Stimulated activated CD8-positive, alpha-beta memory T cell treated with anti-CD3 and anti-CD28 coated beads, Interleukin-4, amount 100 ng/mL, for 1 hour (primary cell): Measurements from ENCODE around the gene KCMF1.
"Not testable (repeated sequence)": the region's sequence is repeated elsewhere in the genome, so short reads cannot be mapped to it uniquely, and the experiment has no call there.

Experiments used
- DNase-seq, 2 donors: peaks; one replicate each; pipeline ENCODE4 v3.0.0-alpha.2; 2020; ENCODE audit warnings: low read depth in 2 of 2, low spot score in 1 of 2

KCMF1 gene

DNA sequence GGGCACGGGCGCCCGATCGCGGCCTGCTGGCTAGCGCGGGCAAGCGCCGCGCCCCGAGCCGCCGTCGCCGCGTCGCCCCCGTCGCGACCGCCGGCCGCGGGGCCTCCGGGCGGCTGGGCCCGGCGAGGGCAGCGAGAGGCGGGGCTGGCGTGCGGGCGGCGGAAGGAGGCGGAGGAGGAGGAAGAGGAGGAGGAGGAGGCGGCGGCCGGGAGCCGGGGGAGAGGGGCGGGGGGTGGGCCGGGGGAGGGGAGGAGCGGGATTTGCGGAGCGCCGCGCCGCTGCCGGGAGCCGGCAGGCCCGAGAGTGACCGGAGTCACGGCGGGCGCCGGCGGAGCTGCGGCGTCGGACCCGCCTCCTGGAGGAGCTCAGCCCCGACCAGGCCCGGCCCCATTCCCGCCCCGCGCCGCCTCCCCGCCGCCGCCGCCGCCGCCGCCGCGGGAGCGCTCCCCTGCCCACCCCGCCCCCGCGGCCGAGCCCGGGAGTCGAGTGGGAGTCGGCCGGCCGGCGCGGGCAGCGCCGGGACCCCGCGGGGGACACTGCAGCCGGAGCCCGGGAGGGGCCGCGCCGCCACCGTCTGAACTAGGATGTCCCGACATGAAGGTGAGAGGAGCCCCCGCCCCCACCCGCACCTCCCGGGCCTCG lies at the start of gene KCMF1:
KCMF1 (plus strand) TSS at position 294 of the 642 bp plus-strand sequence; CDS start at position 585, 291 bp downstream.
- DNase-seq, result peak; percentile 40 to 48

DNA sequence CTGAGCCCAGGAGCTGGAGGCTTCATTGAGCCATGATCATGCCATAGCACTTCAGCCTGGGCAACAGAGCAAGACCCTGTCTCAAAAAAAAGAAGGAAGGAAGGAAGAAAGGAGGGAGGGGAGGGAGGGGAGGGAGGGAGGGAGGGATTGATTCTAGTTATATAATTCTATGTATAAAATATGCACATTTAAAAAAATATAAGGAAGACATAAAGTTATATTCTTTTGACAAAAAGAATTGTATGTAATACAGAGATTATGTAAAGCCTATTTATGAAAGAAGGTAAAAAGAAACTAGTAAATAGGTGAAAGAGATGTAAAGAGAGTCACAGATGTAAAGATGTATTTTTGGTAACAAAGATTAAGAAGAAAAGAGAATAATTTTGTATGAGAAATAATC lies 48.0 kb upstream of the KCMF1 start:
- DNase-seq, result no peak

- DNase-seq, result no peak
These were observed 46.5 kb upstream of the KCMF1 start for GRCh38 chr2:84924173-84925106.

DNA sequence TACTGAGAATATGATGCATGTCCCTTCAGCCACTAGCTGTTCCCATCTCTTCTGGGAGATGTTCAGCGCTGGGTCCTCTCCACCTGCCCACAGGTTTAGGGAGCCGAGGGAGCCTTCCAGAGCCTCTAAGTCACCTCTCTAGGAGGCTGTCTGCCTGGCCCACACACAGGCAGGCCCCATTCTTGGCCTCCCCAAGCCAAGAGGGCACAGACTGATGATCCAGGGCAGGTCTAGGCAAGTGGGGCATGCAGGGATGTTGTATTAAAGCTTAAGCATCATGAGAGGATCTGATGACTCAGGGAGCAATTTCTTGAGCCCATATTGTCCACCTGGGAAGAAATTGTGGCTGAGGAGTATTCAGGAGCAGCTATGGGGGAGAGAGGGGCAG lies 45.6 kb upstream of the KCMF1 start:
- no peak for DNase-seq

DNA sequence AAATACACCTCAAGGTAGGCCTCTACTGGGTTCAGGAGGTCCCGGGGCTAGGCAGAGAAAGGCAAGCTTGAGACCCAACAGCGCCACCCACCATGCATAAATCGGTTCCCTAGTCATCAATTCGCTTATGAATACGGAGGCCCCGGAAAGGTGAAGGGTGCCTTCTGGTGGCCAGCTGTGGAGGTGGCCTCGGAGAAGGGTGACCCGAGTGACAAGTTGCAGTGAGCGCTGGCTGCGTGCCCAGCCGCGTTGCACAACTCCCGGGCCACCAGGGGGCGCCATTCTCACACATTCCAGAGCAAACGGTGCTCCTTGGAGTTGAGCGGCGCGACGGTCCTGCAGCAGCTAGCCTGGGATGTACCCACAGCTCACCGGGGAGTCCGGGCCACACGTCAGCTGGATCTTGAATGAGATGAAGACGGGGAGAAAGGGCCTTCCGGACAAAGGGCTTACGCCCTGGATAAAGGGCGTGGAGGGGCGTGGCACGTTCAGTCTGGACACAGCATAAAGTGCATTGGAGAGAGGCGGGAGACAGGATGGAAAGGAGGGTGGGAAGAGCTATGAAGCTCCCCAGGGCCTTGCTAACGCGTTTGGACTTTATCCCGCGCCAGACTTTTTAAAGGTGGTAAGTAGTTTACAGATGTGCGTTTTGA lies 45.1 kb upstream of the KCMF1 start:
- peak; percentile 97 to 98 for DNase-seq

GRCh38 chr2:84927275-84927627 lies 43.7 kb upstream of the KCMF1 start:
- DNase-seq, result no peak

DNA sequence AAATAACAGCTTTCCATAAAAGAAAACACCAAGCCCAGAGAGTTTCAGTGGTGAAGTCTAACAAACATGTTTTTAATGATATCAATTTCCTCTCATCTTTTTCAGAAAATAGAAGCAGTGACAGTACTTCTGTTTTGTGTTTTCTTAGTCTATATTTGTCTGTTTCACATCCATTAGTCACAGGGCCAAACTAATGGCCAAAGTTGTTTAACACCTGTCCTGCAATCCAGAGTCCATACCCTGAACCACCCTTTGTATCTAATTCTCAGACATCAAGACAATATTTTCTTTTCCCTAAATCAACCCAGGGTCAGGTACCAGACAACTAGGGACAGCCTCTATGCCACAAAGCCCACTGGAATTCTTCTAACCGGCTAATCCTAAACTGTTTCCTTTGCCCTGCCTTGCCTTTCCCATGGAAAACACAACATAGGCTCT lies 39.6 kb upstream of the KCMF1 start:
- no peak for DNase-seq

DNA sequence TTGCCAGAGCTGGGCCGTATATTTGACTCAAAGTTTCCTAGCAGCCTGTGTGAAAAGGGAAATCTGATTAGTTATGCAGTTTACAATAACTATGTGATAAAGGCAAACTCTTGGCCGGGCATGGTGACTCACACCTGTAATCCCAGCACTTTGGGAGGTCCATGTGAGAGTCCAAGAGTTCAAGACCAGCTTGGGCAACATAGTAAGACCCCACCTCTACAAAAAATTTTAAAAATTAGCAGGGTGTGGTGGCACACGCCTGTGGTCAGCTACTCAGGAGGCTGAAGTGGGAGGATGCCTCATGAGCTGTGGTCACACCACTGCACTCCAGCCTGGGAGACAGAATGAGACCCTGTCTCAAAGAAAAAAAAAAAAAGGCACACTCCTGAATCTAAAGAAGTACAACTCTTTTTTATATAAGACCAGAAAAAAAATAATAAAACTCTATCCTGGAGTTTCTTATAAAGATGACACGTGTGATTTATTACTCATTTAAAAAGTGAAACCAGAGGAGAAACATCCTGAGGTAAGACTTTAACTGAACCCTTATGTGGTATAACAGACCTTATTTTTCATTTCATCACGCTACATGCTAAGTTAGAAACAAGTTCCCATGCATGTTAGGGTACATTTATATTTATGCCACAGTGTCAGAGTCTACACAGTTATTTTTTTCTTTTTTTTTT lies 32.6 kb upstream of the KCMF1 start:
- no peak for DNase-seq

DNA sequence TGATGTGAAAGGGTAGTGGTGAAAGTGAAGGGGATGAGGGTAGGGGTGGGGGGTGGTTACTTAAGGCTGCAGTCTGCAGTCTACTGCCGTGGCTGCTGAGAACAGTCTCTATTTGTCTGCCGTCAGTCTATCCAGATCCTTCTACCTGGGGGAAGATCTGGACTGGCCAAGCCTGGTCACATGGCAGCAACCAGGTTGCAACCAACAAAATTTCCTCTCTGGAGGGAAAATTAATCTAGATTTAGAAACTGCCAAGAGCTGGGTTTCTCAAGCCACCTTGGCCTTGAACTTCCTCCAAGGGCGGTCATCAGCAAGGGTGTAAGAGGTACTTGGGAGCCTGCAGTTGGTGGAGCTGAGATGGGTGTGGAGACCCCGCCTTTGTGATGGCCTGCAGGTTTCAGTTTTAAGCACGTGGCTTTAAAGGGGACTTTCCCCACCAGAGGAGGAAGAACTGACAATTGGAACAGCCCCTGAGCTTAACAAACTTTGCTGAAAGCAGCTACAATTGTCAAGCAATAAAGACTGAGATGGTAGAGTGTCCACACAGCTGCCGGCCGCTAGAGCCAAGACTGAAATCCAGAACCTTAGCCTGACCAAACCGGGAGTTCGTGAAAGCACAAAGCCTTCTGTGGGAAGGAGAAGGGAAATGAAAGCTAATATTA lies 31.4 kb upstream of the KCMF1 start:
- DNase-seq, result peak in 1 of 2 donors; percentile 44

DNA sequence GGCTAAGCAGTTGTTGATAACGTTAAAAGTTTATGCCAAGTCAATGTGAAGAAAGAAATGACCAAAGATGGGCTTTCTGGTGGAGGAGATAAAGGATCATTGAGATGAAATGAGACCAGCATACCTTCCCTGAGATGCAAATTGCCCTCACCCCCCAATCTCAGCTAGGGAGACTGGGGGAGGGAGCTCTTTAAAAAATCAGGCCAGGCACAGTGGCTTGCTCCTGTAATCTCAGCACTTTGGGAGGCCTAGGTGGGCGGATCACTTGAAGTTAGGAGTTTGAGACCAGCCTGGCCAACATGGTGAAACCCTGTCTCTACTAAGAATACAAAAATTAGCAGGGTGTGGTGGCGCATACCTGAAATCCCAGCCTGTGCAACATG lies 30.9 kb upstream of the KCMF1 start:
- no peak for DNase-seq

DNA sequence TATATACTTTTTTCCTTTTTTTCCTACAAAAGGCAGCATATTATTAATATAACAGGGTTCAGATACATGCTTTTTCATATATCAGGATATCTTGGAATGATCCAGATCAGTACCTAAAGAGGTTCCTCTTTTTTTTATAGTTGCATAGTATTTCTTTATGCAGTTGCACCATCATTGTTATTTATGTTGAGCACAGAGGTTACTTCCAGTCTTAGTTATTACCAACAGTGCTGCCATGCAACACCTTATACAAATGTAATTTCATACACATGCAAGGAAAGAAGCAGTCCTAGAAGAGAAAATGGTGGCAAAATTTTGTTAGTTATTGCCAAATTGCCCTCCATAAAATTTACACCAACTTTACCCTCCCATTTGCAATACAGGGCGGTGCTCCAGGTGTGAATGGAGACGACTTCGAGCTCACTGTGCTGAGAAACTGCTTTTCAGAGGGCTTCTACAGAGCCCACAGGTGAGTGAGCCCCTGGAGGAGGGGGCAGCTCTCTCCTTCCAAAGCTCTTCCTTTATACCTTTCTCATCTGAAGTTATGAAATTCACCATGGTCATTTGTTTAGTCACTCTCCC lies 30.0 kb upstream of the KCMF1 start:
- DNase-seq, result no peak

GRCh38 chr2:84942166-84942565 lies 28.8 kb upstream of the KCMF1 start:
- no peak for DNase-seq

GRCh38 chr2:84942964-84943421 lies 28.0 kb upstream of the KCMF1 start:
- no peak for DNase-seq

GRCh38 chr2:84944295-84944909 lies 26.6 kb upstream of the KCMF1 start:
- DNase-seq, result no peak

DNA sequence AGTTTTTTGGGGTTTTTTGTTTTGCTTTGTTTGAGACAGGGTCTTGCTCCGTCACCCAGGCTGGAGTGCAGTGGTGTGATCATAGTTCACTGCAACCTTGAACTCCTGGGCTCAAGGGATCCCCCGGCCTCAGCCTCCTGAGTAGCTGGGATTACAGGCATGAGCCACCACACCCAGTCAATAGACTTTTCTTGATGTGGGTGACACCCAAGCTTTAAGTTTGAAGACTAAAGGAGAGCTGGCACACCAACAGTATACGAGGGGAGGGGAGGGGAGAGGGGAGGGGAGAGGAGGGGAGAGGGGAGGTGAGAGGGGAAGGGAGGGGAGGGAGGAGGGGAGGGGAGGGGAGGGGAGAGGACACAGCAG lies 25.1 kb upstream of the KCMF1 start:
- not testable (repeated sequence) for DNase-seq

DNA sequence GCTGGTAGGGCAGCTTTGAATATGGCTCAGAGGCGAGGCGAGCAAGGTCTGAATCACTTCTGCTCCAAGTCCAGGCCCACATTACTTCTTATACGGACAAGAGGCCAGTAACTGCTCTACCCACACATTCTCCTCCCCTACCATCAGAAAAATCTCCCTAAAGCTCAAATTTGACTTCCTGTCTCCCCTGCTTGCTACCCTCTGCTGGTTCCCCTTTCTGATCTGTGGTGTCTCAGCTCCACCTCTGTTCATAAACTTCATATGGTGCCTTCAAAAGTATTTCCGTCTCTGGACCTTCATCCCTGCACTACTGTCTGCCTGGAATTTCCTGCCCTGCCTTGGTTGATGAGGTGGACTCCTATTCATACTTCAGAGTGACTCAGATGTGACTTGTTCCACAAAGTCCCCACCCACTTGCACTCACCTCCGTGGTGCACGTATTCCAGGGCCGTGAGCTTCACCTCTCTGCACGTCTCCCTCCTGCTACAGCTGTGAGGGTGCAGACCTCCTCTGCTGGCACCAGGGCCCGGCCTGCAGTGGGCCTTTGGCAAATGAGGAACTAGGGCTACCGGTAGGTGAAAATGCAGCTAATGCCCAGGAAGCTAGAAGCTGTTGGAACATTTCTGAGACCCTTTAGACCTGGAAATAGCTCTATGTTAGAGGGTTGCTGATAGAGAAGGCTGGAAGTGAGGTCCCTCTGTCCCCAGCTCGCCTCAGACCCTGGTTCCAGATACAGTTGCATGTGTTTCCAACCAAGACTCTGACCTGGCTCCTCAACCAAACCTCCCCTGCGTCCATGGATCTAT lies 24.6 kb upstream of the KCMF1 start:
- DNase-seq, result peak in 1 of 2 donors; percentile 27

DNA sequence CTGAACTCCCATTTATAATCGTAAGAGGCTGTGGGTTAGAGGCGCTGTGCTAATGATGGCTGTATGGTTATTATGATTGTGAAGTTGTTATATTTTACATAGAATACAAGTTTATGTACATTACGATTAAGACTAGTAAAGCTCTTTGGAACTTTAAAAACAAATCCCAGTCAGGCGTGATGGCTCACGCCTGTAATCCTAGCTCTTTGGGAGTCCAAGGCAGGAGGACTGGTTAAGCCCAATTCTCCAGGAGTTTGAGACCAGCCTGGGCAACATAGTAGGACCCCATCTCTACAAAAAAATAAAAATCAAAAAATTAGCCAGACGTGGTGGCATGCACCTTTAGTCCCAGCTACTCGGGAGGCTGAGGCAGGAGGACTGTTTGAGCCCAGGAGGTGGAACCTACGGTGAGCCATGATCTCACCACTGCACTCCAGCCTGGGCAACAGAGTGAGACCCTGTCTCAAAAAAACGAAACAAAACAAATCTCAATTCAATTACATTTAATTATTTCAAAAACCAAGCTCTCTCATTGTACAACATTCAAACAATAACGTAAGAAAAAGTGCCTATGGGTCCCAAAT lies 23.9 kb upstream of the KCMF1 start:
- DNase-seq, result no peak

DNA sequence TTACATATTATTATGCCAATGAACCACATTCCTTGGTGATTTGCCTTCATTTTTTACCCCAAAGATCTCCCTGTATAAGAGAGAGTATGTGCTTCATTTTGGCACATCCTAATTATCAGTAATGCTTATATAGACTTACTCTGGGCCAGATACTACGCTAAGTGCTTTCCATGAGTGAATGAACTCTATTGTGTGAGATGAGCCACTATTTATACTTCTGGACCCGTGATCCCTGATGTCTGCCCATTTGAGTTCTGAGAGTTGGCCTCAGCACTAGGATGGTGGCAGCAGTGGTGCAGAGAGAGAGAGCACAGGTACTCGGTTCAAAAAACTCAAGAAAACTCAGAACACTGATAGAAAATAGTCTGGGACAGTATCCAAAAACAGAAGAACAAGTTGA lies 17.4 kb upstream of the KCMF1 start:
- no peak for DNase-seq

DNA sequence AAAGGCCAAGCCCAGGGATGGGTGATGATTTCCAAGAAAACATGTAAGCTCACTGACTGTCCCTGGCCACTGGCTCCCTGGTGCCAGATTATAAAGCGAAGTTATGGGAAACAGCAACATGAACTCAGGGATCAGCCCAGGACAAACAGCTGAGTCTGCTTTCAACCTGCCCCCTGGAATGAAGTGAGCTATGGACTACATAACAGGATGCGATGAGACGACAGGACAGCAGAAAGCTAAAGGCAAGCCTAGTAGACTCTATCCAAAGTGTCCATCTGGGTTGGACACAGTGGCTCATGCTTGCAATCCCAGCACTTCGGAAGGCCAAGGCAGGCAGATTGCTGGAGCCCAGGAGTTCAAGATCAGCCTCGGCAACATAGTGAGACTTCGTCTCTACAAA lies 16.6 kb upstream of the KCMF1 start:
- no peak for DNase-seq
